ENCODE data around the gene HYLS1. TPM values are rescaled to one million over a fixed set of nuclear protein-coding genes. Genes with fewer than 3 reads are reported as not detected.

The HYLS1 gene
- total and polyA plus RNA-seq, 8 donors: 0.71 to 2.4 (median 1.6) TPM

DNA sequence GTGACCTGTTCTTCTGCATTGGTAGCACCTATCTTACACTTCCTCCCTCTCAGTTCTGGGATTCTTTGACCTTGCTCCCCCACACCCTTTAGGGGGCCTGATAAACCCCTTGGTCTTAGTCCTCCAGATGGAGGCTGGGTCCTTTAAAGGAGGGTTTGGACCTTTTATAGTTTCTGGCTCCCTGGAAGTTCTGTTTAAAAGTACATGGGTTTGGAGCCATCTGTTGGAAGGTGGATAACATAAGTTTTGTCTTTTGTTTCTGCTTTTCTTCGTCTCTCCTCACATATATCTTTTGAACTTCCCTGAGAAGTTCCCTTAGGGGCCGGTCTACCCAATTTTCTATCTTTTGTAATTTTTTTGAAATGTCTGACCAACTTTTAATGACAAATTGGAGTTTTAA lies 17.9 kb upstream of the HYLS1 start:
- no peak for FAIRE-seq
- Histone ChIP-seq H3K27ac (no peak overlapping the region), H3K9me3 (no peaks in the 10 kb centered on the region), H3K4me1 (no peaks in the 10 kb centered on the region), H3K27me3 (no peaks in the 10 kb centered on the region), H3K36me3 (no peaks in the 10 kb centered on the region), H3K4me3 (no peak overlapping the region)
- DNase-seq: no peak
- TF ChIP-seq, protein P1, sequence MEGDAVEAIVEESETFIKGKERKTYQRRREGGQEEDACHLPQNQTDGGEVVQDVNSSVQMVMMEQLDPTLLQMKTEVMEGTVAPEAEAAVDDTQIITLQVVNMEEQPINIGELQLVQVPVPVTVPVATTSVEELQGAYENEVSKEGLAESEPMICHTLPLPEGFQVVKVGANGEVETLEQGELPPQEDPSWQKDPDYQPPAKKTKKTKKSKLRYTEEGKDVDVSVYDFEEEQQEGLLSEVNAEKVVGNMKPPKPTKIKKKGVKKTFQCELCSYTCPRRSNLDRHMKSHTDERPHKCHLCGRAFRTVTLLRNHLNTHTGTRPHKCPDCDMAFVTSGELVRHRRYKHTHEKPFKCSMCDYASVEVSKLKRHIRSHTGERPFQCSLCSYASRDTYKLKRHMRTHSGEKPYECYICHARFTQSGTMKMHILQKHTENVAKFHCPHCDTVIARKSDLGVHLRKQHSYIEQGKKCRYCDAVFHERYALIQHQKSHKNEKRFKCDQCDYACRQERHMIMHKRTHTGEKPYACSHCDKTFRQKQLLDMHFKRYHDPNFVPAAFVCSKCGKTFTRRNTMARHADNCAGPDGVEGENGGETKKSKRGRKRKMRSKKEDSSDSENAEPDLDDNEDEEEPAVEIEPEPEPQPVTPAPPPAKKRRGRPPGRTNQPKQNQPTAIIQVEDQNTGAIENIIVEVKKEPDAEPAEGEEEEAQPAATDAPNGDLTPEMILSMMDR (IDR thresholded peaks at IDR 0.05): no peak
- intact Hi-C loops (cut with DNase I): no loop called here
- no peak for ATAC-seq
- WGBS, 2 donors: 75 to 83% methylated on average over 2 of the region's 2 CpGs

DNA sequence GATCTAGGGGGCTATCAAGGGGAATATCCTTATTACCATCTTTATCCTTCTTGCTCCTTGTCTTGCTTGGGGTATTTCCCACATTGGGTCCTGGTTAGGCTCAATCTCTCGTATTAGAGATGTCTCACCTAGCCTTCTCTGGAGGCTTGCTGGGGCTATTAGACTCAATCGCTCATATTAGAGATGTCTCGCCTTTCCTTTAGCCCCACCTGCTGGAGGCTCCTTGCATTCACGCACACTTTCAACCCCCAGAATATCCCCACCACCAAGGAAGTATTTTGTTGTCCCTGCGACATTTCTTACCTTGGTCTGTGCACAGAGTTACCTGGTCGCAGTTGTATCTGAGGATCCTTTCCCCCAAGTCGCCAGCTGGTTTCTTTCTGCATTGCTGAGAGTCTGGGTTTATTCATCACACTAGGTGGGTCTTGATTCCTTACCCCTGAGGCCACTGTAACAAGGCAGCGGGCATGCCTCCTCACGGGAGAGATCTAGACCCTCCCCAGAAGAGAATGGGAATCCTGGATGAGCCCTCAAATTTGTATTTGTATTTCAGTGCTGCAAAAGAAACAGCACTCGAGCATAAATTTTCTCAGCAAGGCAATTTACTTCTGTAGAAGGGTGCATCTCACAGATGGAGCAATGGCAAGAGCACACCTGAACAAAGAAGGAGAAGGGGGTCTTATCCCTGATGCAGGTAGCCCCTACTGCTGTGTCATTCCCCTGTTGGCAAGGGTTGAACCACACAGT lies 15.9 kb upstream of the HYLS1 start:
- Histone ChIP-seq H3K9me3 (no peaks in the 10 kb centered on the region), H3K4me3 (no peak overlapping the region), H3K4me1 (no peaks in the 10 kb centered on the region), H3K36me3 (no peaks in the 10 kb centered on the region), H3K27ac (no peak overlapping the region), H3K27me3 (no peaks in the 10 kb centered on the region)
- ATAC-seq: peak in 2 of 4 donors; percentile 34 to 46
- FAIRE-seq: no peak
- DNase-seq: peak in 2 of 6 donors; percentile 4 to 17
- intact Hi-C loops (cut with DNase I): no loop called here
- TF ChIP-seq, protein P1 (IDR thresholded peaks at IDR 0.05): peak in 1 of 4 donors; percentile 24
- WGBS, 2 donors: 57 to 66% methylated on average over 10 of the region's 10 CpGs

DNA sequence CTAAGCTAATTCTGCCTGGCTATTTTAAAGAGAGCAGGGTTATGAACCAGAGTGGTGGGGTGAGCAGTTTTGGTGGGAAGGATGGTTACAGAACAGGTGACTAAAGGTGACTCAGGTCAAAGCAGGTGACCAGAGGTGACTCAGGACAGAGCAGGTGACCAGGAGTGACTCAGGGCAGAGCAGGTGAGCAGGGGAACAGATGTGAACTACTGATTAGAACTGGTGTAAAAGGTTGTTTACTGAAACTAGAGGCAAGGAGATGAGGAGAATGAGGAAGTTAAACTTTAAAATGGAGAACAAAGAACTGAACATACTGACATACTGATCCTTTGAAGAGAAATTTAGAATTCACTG lies 15.4 kb upstream of the HYLS1 start:
- DNase-seq (no peak), ATAC-seq (no peak), FAIRE-seq (no peak)
- H3K9me3 ChIP-seq: no peaks in the 10 kb centered on the region
- no peaks in the 10 kb centered on the region for H3K4me1 ChIP-seq
- no peak overlapping the region for H3K27ac ChIP-seq
- no peaks in the 10 kb centered on the region for H3K27me3 ChIP-seq
- TF ChIP-seq, protein P1 (IDR thresholded peaks at IDR 0.05): no peak
- H3K4me3 ChIP-seq: no peak overlapping the region
- intact Hi-C loops (cut with DNase I): no loop called here
- H3K36me3 ChIP-seq: no peaks in the 10 kb centered on the region

DNA sequence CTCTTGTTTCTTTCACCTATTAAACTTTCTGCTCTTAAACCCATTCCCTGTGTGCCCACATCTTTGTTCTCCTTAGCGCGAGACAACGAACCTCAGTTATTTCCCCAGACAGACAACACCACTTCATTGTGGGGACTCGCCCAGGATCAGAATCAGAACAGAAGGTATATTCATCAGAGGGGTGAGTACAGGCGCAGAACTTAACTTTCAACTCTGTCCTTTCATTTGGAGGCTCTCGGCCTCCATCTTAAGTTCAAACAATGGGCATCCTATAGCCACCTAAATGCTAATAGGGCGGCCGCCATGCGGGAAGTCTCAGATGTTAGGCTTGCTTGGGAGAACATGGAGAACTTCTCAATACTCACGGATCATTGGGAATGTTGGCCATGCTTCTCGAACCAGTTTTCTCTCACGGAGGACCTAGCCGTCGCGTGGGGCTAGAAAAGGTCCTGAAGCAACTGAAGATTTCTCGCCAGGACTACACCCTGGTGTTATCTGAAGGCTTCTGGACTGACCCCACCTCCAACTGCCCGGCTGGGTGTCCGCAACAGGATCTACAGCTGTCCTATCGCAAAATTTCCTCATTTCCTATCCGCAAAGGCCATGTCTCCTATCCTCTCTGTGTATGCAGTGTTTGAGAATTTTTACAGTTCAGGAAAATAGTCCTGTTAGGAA lies 13.4 kb upstream of the HYLS1 start:
- peak overlapping the region in 1 of 4 donors; percentile 23 for H3K4me3 ChIP-seq
- H3K27me3 ChIP-seq: no peaks in the 10 kb centered on the region
- no peaks in the 10 kb centered on the region for H3K9me3 ChIP-seq
- H3K36me3 ChIP-seq: no peaks in the 10 kb centered on the region
- intact Hi-C loops (cut with DNase I): no loop called here
- ATAC-seq: peak; percentile 46 to 72 (median 62)
- no peaks in the 10 kb centered on the region for H3K4me1 ChIP-seq
- 63 to 66% methylated on average over 20 of the region's 20 CpGs for WGBS, 2 donors
- FAIRE-seq: no peak
- TF ChIP-seq, protein P1 (IDR thresholded peaks at IDR 0.05): no peak
- no peak for DNase-seq
- no peak overlapping the region for H3K27ac ChIP-seq
